Suprapubic skin (tissue), 4 donors: ENCODE measurements around the gene ZNF726.

ENCODE experiments used
- EP300 ChIP-seq: sonication (generic); formaldehyde crosslinking; IDR thresholded peaks from one replicate; pipeline ENCODE4 v1.6.1; 2017; ENCODE audit warnings: antibody characterized with exemption
- POLR2A ChIP-seq, 2 donors: fragments of 450-650 bp; IDR thresholded peaks; one replicate each; pipeline ENCODE4 v1.6.1; 2017; ENCODE audit warnings: antibody characterized with exemption in 2 of 2, mild to moderate bottlenecking in 2 of 2, moderate library complexity in 2 of 2
- POLR2AphosphoS5 ChIP-seq, 3 donors: sonication (generic); formaldehyde crosslinking; IDR thresholded peaks; one replicate each; pipeline ENCODE4 v1.6.1; 2017; ENCODE audit warnings: antibody characterized with exemption in 3 of 3
- TF ChIP-seq, protein P1 (sequence below), 2 donors: fragments of 200-600 bp in 1 of 2; fragments of 450-650 bp in 1 of 2; sonication (generic) in 1 of 2; IDR thresholded peaks; one replicate each; pipeline ENCODE4 v1.5.1; 2016 to 2019; ENCODE audit warnings: antibody characterized with exemption in 2 of 2, mild to moderate bottlenecking in 1 of 2, moderate library complexity in 1 of 2

GRCh38 chr19:23932878-23933277 lies 18.2 kb downstream of the ZNF726 start:
- TF ChIP-seq, protein P1, sequence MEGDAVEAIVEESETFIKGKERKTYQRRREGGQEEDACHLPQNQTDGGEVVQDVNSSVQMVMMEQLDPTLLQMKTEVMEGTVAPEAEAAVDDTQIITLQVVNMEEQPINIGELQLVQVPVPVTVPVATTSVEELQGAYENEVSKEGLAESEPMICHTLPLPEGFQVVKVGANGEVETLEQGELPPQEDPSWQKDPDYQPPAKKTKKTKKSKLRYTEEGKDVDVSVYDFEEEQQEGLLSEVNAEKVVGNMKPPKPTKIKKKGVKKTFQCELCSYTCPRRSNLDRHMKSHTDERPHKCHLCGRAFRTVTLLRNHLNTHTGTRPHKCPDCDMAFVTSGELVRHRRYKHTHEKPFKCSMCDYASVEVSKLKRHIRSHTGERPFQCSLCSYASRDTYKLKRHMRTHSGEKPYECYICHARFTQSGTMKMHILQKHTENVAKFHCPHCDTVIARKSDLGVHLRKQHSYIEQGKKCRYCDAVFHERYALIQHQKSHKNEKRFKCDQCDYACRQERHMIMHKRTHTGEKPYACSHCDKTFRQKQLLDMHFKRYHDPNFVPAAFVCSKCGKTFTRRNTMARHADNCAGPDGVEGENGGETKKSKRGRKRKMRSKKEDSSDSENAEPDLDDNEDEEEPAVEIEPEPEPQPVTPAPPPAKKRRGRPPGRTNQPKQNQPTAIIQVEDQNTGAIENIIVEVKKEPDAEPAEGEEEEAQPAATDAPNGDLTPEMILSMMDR (IDR thresholded peaks at IDR 0.05): no peak
- TF ChIP-seq POLR2A (IDR thresholded peaks at IDR 0.05) (no peak), POLR2AphosphoS5 (IDR thresholded peaks at IDR 0.05) (no peak), EP300 (no peak)
